A549 treated with GW870086 at 1 μM for 4 hours (cell line): Measurements from ENCODE around the gene GNAT3. TPM values are rescaled to one million over a fixed set of nuclear protein-coding genes. Genes with fewer than 3 reads are reported as not detected.

Source experiments
- total RNA-seq: library from RNA; stranded (reverse); fragments of 200-300 nt; extraction: Qiagen RNA extraction; gene quantifications from 5 replicates; pipeline ENCODE4 v1.2.3, GENCODE V29; 2022; ENCODE audit warnings: low read depth

GNAT3 gene
- not detected in 5 replicates for total RNA-seq

GRCh38 chr7:80511964-80512363 lies at the start of gene GNAT3:
Gene GNAT3, minus strand, starts transcription at chr7:80512064. Its CDS starts 138 bp downstream, at chr7:80511926.

Other genes with a start within 250 kb of the GNAT3 start
- gene CD36, start 126.6 kb upstream of the GNAT3 start, total RNA-seq: 0.08 to 0.10 TPM in 2 of 5 replicates, not detected in the others